ENCODE data around the gene NKAIN4.

The NKAIN4 gene

GRCh38 chr20:63287697-63288580 is 33.7 kb upstream of the NKAIN4 start:
- no peak for DNase-seq

GRCh38 chr20:63286781-63287696 is 32.8 kb upstream of the NKAIN4 start:
- no peak for DNase-seq

GRCh38 chr20:63285636-63286615 is 31.7 kb upstream of the NKAIN4 start:
- DNase-seq = no peak

- DNase-seq = no peak
Observed at GRCh38 chr20:63284981-63285524, 30.8 kb upstream of the NKAIN4 start.

GRCh38 chr20:63284544-63284949 is 30.3 kb upstream of the NKAIN4 start:
- no peak for DNase-seq

GRCh38 chr20:63284083-63284440 is 29.8 kb upstream of the NKAIN4 start:
- no peak for DNase-seq

- DNase-seq = no peak
Observed at GRCh38 chr20:63283397-63284082, 29.3 kb upstream of the NKAIN4 start.

- DNase-seq = no peak
Observed at GRCh38 chr20:63282946-63283345, 28.7 kb upstream of the NKAIN4 start.

GRCh38 chr20:63281742-63282665 is 27.7 kb upstream of the NKAIN4 start:
- no peak for DNase-seq

- no peak for DNase-seq
Observed at GRCh38 chr20:63280929-63281545, 26.8 kb upstream of the NKAIN4 start.

- DNase-seq = no peak
Observed at GRCh38 chr20:63280371-63280770, 26.1 kb upstream of the NKAIN4 start.

- no peak for DNase-seq
Observed at GRCh38 chr20:63279931-63280330, 25.7 kb upstream of the NKAIN4 start.

GRCh38 chr20:63278661-63279060 is 24.4 kb upstream of the NKAIN4 start:
- DNase-seq = no peak

GRCh38 chr20:63277466-63278272 is 23.4 kb upstream of the NKAIN4 start:
- no peak for DNase-seq

GRCh38 chr20:63276956-63277355 is 22.7 kb upstream of the NKAIN4 start:
- DNase-seq = no peak

- DNase-seq = no peak
Observed at GRCh38 chr20:63275825-63276224, 21.6 kb upstream of the NKAIN4 start.

- DNase-seq = no peak
Observed at GRCh38 chr20:63274381-63275228, 20.3 kb upstream of the NKAIN4 start.

Data from NCI-H1417 treated with DMSO at 0.1 percent for 48 hours (cell line).